ENCODE data around the gene NDST1.

NDST1 gene

DNA sequence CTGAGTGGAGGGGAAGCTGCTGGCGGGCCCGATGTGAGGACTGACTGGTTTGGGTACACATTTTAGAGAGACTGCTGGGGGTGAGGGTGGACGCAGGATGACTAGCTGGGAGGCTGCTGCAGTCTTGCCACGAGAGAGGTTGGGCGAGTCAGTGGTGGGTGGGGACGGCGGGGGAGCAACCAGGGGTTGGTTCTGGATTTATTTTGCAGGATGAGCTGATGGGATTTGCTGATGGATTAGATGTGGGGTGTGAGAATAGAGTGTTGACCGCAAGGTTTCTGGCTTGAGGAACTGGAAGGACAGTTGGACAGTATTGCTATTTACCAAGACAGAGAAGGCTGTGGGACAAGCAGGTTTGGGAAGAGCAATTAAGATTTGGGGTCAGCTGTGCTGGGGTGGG, 5.8 kb upstream of the NDST1 start:
- no peak for DNase-seq (ENCODE audit: low read depth)
- no peak for TF ChIP-seq CTCF (conservative IDR thresholded peaks at IDR 0.05; ENCODE audit: low read length)
- H3K4me3 ChIP-seq (ENCODE audit: low read length): no peak overlapping the region

GRCh38 chr5:150502847-150503246, 5.1 kb upstream of the NDST1 start:
- DNase-seq (ENCODE audit: low read depth): no peak
- no peak for TF ChIP-seq CTCF (conservative IDR thresholded peaks at IDR 0.05; ENCODE audit: low read length)
- H3K4me3 ChIP-seq (ENCODE audit: low read length): no peak overlapping the region

- TF ChIP-seq CTCF (conservative IDR thresholded peaks at IDR 0.05; ENCODE audit: low read length): no peak
- no peak overlapping the region for H3K4me3 ChIP-seq (ENCODE audit: low read length)
- no peak for DNase-seq (ENCODE audit: low read depth)
Observed at GRCh38 chr5:150503386-150503785, 4.5 kb upstream of the NDST1 start.

GRCh38 chr5:150503977-150504620, 3.8 kb upstream of the NDST1 start:
- peak; percentile 69 for DNase-seq (ENCODE audit: low read depth)
- no peak; the same call in 1 of the 2 replicates for TF ChIP-seq CTCF (conservative IDR thresholded peaks at IDR 0.05; ENCODE audit: low read length)

GRCh38 chr5:150505041-150505511, 2.9 kb upstream of the NDST1 start:
- TF ChIP-seq CTCF (conservative IDR thresholded peaks at IDR 0.05; ENCODE audit: low read length): no peak
- DNase-seq (ENCODE audit: low read depth): no peak
- H3K4me3 ChIP-seq (ENCODE audit: low read length): no peak overlapping the region

More at GRCh38 chr5:150503977-150504620, 3.8 kb upstream of the NDST1 start:
- no peak overlapping the region for H3K4me3 ChIP-seq (ENCODE audit: low read length)

DNA sequence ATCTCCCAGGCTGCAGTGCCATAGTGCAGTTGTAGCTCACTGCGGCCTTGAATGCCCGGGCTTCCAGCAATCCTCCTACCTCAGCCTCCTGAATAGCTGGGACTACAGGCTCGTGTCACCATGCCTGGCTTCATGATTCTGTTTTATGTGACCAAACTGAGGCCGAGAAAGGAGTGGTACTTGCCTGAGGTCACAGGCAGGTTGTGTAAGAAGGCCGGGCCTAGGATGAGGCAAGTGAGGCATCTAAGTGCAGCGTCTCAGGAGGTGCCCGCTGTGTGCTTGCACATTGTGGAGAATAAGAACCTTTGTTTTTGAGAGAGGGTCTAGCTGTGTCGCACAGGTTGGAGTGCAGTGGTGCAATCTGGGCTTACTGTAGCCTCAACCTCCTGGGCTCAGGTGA, 2.1 kb upstream of the NDST1 start:
- H3K4me3 ChIP-seq (ENCODE audit: low read length): no peak overlapping the region
- TF ChIP-seq CTCF (conservative IDR thresholded peaks at IDR 0.05; ENCODE audit: low read length): no peak
- no peak for DNase-seq (ENCODE audit: low read depth)

Measured in AG10803 (cell line).